ENCODE data around the gene HSDL2. TPM values are rescaled to one million over a fixed set of nuclear protein-coding genes. Genes with fewer than 3 reads are reported as not detected.

The HSDL2 gene
- total RNA-seq (39.3 and 49.9 TPM in 2 replicates), polyA plus RNA-seq (33.1 and 47.9 TPM in 2 replicates), polyA minus RNA-seq (ENCODE audit: low replicate concordance) (3.5 and 7.9 TPM in 2 replicates)
- 27.5 and 35.1 TPM in 2 replicates for polyA plus RNA-seq (2012)

DNA sequence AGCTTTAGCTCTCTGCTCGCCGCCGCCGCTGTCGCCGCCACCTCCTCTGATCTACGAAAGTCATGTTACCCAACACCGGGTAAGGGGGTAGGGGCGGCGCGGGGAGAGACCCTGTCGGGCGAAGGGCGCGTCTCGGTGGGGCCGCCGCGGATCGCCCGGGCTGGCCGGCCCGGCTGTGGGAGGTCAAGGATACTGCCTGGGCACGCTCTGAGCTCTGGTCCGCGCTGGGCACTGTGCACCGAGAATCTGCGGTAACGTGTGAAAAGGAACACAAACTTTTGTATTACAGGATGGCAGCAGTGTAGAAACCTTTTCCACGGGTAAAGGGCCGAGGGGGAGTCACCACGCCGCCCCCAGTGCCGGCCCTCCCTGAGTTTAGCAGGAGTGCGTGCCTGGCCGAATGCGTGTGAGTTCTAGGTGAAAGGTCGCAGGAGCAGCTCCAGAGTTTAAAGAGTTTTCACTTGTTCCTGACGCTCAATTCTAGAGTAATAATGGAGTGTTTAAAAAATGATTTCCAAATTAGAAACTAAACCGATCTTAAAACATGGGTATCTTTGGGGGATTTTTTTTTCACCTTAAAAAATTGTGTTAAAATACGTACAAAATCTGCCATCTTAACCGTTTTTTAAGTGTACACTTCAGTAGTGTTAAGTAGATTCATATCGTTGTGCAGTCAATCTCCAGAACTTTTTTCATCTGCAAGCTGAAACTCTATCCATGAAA, at the start of gene HSDL2:
HSDL2 (plus strand) TSS at position 7 of the 723 bp plus-strand sequence; CDS start at position 63, 56 bp downstream.
- H3K36me3 ChIP-seq (ENCODE audit: control insufficient read depth, insufficient read depth, low read length) = no peaks in the 10 kb centered on the region
- H3K9ac ChIP-seq (ENCODE audit: insufficient read depth, low read length) = peak within 1 kb of the TSS; percentile 98
- H2AFZ ChIP-seq (ENCODE audit: low read length) = peak within 1 kb of the TSS; percentile 97
- H3K4me3 ChIP-seq (replicated peaks in 1 of 4; ENCODE audit: control extremely low read depth in 1 of 4, insufficient read depth in 1 of 4, low read depth in 3 of 4, low read length in 4 of 4) = peak within 1 kb of the TSS; percentile 89 to 99 (median 91)
- no peaks in the 10 kb centered on the region for H3K27me3 ChIP-seq (ENCODE audit: control insufficient read depth, insufficient read depth, low read length)
- H3K9me3 ChIP-seq (ENCODE audit: control insufficient read depth, insufficient read depth, low read depth, low read length) = no peaks in the 10 kb centered on the region
- H3K27ac ChIP-seq (ENCODE audit: insufficient read depth, low read length) = peak within 1 kb of the TSS; percentile 99
- H4K20me1 ChIP-seq (ENCODE audit: control insufficient read depth, extremely low read depth, insufficient read depth, low read length) = no peaks in the 10 kb centered on the region
- TF ChIP-seq, protein P1, sequence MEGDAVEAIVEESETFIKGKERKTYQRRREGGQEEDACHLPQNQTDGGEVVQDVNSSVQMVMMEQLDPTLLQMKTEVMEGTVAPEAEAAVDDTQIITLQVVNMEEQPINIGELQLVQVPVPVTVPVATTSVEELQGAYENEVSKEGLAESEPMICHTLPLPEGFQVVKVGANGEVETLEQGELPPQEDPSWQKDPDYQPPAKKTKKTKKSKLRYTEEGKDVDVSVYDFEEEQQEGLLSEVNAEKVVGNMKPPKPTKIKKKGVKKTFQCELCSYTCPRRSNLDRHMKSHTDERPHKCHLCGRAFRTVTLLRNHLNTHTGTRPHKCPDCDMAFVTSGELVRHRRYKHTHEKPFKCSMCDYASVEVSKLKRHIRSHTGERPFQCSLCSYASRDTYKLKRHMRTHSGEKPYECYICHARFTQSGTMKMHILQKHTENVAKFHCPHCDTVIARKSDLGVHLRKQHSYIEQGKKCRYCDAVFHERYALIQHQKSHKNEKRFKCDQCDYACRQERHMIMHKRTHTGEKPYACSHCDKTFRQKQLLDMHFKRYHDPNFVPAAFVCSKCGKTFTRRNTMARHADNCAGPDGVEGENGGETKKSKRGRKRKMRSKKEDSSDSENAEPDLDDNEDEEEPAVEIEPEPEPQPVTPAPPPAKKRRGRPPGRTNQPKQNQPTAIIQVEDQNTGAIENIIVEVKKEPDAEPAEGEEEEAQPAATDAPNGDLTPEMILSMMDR (conservative IDR thresholded peaks at IDR 0.05 in 1 of 2, IDR thresholded peaks at IDR 0.05 in 1 of 2; ENCODE audit: low read depth in 1 of 2, low read length in 2 of 2) = no peak
- TF ChIP-seq EZH2 (IDR thresholded peaks at IDR 0.05; ENCODE audit: low read length, missing control alignments) = no peak
- no peaks in the 10 kb centered on the region for H3K4me1 ChIP-seq (ENCODE audit: control insufficient read depth, extremely low read depth, insufficient read depth, low read length)
- DNase-seq (ENCODE audit: low read depth in 2 of 2) = peak; percentile 41 to 57
- peak within 1 kb of the TSS; percentile 98 for H3K4me2 ChIP-seq (ENCODE audit: extremely low read depth, insufficient read depth, low read length)
- H3K79me2 ChIP-seq (ENCODE audit: control insufficient read depth, insufficient read depth, low read length) = peaks cover 28% of the 10 kb centered on the region

DNA sequence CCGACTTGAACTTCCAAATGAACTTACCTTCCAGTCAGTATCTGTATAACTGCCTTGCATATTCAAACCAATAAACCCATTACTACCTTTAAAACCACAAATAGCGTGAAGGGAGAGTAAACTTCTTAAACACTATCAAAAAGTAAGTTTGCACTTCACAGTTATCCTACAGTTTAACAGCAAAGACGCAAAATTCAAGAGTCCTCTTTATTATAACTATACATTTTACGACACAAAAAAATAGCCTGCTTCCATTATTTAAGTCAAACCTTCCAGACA, 48.3 kb upstream of the HSDL2 start:
- Histone ChIP-seq H3K27me3 (ENCODE audit: control insufficient read depth, insufficient read depth, low read length) (no peaks in the 10 kb centered on the region), H3K4me3 (replicated peaks in 1 of 4; ENCODE audit: control extremely low read depth in 1 of 4, insufficient read depth in 1 of 4, low read depth in 3 of 4, low read length in 4 of 4) (peak overlapping the region; percentile 11 to 89 (median 82)), H3K9me3 (ENCODE audit: control insufficient read depth, insufficient read depth, low read depth, low read length) (no peaks in the 10 kb centered on the region), H3K9ac (ENCODE audit: insufficient read depth, low read length) (no peak overlapping the region), H3K27ac (ENCODE audit: insufficient read depth, low read length) (no peak overlapping the region), H3K79me2 (ENCODE audit: control insufficient read depth, insufficient read depth, low read length) (peaks cover 62% of the 10 kb centered on the region), H3K36me3 (ENCODE audit: control insufficient read depth, insufficient read depth, low read length) (no peaks in the 10 kb centered on the region), H3K4me2 (ENCODE audit: extremely low read depth, insufficient read depth, low read length) (peak overlapping the region; percentile 49), H3K4me1 (ENCODE audit: control insufficient read depth, extremely low read depth, insufficient read depth, low read length) (no peaks in the 10 kb centered on the region), H2AFZ (ENCODE audit: low read length) (no peak overlapping the region), H4K20me1 (ENCODE audit: control insufficient read depth, extremely low read depth, insufficient read depth, low read length) (peaks cover 2% of the 10 kb centered on the region)
- DNase-seq (ENCODE audit: low read depth in 2 of 2) = no peak
- TF ChIP-seq, protein P1 (conservative IDR thresholded peaks at IDR 0.05 in 1 of 2, IDR thresholded peaks at IDR 0.05 in 1 of 2; ENCODE audit: low read depth in 1 of 2, low read length in 2 of 2) = no peak
- TF ChIP-seq EZH2 (IDR thresholded peaks at IDR 0.05; ENCODE audit: low read length, missing control alignments) = no peak

DNA sequence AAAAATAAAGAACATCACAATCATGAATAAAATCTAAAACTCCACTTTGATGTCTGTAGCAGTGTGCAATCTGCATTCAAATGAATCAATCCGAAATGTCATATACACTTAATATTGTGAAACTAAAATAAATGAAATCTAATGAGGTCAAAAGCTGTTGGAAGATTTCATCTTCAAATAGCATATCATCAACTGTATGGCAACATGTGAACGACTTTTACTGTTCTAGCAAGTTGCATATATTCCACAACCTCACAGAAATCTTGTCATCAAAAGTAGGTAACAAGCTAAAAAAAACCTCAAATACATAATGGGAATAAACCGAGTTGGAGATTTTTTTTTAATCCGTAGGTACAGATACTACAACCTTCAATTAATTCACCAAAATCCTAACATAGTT, 47.7 kb upstream of the HSDL2 start:
- Histone ChIP-seq H3K4me3 (replicated peaks in 1 of 4; ENCODE audit: control extremely low read depth in 1 of 4, insufficient read depth in 1 of 4, low read depth in 3 of 4, low read length in 4 of 4) (peak overlapping the region; percentile 80 to 89 (median 84)), H3K4me1 (ENCODE audit: control insufficient read depth, extremely low read depth, insufficient read depth, low read length) (no peaks in the 10 kb centered on the region), H3K79me2 (ENCODE audit: control insufficient read depth, insufficient read depth, low read length) (peaks cover 56% of the 10 kb centered on the region), H3K36me3 (ENCODE audit: control insufficient read depth, insufficient read depth, low read length) (no peaks in the 10 kb centered on the region), H3K4me2 (ENCODE audit: extremely low read depth, insufficient read depth, low read length) (peak overlapping the region; percentile 49), H3K9me3 (ENCODE audit: control insufficient read depth, insufficient read depth, low read depth, low read length) (no peaks in the 10 kb centered on the region), H3K27ac (ENCODE audit: insufficient read depth, low read length) (no peak overlapping the region), H3K27me3 (ENCODE audit: control insufficient read depth, insufficient read depth, low read length) (no peaks in the 10 kb centered on the region), H2AFZ (ENCODE audit: low read length) (no peak overlapping the region), H4K20me1 (ENCODE audit: control insufficient read depth, extremely low read depth, insufficient read depth, low read length) (peaks cover 2% of the 10 kb centered on the region), H3K9ac (ENCODE audit: insufficient read depth, low read length) (peak overlapping the region; percentile 88)
- DNase-seq (ENCODE audit: low read depth in 2 of 2) = no peak
- no peak for TF ChIP-seq EZH2 (IDR thresholded peaks at IDR 0.05; ENCODE audit: low read length, missing control alignments)
- TF ChIP-seq, protein P1 (conservative IDR thresholded peaks at IDR 0.05 in 1 of 2, IDR thresholded peaks at IDR 0.05 in 1 of 2; ENCODE audit: low read depth in 1 of 2, low read length in 2 of 2) = no peak

All from fibroblast of lung (primary cell).